GM21390 (cell line): ENCODE data around the gene NDUFS4.
A peak's percentile ranks its signal among the peaks of the same experiment; 100 is the strongest.
"Not testable (repeated sequence)": the region's sequence is repeated elsewhere in the genome, so short reads cannot be mapped to it uniquely, and the experiment has no call there.

Experiments used
- ATAC-seq: cut with Tn5 transposase; IDR thresholded peaks from one replicate; pipeline ENCODE4 v1.9.1; 2021; ENCODE audit not compliant: unreplicated experiment

NDUFS4 gene

DNA sequence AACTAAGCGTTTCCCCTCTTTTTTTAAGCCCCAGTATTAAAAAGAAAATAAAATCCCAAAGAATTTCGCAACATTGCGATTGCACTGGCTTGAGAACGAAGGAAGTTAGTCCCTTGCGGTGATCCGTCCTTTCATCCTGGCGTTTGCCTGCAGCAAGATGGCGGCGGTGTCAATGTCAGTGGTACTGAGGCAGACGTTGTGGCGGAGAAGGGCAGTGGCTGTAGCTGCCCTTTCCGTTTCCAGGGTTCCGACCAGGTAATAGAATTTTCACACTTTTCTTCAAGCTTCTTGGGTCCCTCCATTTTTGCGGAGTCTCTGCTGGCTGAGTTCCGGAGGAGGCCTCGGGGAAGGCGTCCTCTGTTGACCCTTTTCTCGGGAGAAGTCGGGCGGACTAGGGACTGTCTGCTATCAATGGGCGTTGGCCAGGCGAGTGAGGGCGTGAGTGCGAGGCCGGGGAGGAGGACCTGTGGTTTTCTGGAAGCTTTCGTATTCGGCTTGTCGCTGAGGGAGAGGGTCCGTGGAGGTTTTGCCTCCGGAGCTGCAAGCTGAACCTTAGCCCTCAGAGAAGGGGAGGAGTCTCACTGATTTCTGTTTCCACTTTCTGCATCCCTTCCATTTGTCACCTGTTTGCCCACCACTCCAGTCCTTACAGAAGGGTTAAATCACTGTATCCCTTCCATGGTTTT is at the start of gene NDUFS4:
NDUFS4 (plus strand) TSS at position 134 of the 686 bp plus-strand sequence; CDS start at position 158, 24 bp downstream.
- ATAC-seq = peak; percentile 93

DNA sequence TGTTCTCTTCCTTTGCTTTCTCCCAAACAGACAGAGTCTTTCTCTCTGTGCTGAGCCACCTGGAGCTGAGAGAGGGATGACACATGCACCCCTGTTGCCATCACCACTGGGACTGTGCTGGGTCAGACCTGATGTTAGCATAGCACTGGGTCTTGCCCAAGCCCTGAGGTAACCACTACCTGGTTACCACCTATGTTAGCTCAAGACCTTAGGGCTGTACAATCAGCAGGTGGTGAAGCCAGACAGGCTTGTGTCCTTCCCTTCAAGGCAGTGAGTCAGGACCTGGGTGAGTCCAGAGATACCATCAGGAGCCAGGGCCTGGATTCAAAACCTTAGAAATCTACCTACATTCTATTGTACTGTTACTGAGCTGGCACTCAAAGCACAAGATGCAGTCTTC is 47.9 kb upstream of the NDUFS4 start:
- no peak for ATAC-seq

DNA sequence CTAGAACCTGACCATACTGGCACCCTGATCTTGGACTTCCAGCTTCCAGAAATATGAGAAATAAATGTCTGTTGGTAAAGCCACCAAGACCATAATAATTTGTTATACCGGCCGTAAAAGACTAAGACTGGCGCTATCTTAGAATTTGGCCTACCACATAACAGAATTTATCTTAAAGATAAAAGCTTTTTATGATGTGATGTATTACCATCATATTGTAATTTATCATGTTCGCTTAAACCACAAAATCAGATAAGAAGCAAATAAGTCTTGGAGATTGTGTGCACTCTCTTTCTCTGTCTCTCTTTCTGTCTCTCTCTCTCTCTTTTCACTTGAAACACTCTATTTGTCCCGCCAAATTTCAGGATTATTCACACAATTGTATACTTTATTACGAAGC is 44.5 kb upstream of the NDUFS4 start:
- no peak for ATAC-seq

DNA sequence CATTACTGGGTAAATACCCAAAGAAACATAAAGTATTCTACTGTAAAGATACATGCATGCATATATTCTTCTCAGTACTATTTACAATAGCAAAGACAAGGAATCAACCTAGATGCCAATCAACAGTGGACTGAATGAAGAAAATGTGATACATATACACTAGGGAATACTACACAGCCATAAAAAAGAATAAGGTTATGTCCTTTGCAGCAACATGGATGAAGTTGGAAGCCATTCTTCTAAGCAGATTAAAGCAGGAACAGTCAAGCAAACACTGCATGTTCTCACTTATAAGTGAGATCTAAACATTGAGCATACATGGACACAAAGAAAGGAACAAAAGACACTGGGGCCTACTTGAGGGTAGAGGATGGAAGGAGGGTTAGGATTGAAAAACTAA is 39.6 kb upstream of the NDUFS4 start:
- ATAC-seq = no peak

DNA sequence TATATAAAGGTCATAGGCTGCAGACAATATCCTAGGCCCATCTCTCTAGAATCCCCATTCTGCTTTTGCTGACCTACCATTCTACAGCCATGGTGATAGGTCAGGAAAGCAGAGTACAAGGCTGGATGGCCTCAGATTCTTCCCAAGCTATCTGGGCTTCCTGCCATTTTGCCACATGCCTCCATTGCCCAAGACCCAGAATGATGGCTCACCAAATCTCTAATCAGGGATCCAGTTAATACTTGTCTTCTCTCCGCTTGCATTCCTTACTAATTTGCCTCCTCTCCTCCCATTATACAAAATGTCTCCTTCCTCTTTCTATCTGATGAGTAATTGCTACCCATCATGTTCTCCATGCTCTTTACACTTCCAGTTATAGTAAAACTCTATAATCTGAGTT is 22.7 kb upstream of the NDUFS4 start:
- no peak for ATAC-seq

DNA sequence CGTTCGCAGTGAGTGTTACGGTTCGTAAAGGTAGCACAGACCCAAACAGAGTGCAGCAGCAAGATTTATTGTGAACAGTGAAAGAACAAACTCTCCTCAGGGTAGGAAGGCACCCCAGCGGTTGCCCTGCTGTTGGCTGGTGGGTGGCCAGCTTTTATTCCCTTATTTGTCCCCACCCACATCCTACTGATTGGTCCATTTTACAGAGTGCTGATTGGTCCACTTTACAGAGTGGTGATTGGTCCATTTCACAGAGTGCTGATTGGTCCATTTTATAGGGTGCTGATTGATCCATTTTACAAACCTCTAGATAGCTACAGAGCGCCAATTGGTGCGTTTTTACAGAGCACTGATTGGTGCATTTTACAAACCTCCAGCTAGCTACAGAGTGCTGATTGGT is 19.7 kb upstream of the NDUFS4 start:
- not testable (repeated sequence) for ATAC-seq

DNA sequence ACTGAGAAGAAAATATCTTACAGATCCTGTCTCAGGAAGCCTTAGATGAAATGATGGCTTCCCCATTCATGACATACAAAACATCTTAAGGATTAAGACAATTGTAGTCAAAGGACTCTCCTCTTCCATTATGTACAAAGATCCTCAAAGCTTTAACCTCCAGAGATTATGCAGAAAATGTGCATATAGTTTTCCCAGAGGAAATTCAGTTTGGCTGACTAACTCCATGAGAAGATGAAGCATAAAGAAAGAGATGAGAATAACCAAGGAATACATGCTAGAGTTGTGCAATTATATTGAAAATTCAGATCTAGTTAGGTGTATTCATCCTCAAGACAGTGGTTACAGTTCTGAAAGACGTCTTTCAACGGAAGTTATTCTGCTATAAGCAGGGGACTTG is 18.6 kb upstream of the NDUFS4 start:
- no peak for ATAC-seq

DNA sequence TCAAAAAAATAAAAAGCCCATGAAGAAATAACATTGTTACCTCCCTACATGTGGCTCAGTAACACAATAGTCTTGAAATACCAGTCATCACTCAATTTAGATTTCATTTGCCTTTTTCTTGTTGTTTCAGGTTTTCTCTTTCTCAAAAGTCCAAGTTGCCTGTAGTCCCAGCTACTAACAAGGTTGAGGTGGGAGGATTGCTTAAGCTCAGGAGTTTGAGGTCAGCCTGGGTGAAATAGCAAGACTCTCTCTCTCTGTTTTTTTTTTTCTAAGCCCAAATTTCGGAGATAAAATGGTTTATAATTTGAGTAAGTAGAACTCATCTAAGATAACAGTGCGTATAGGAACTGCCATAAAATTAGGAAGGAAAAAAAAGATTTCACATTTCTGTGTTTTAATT is 17.5 kb upstream of the NDUFS4 start:
- ATAC-seq = no peak

DNA sequence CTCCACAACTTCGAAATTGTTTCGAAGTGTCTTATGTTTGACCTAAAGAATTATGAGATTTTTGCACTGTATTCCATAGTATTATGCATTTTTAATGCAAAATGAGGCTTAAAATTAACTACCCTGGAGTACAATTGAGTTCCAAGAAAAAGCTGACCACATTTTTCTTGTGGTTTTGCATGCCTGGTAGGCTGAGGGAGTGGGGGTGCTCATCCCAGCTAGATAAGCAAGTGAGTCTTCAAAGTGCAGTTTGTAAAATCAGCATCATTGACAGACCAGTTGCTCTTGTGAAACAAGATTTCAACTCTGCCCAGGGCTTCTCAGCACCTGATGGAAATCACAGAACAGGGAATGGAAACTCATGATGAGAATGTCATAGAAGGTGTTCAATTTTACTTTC is 17.0 kb upstream of the NDUFS4 start:
- no peak for ATAC-seq

DNA sequence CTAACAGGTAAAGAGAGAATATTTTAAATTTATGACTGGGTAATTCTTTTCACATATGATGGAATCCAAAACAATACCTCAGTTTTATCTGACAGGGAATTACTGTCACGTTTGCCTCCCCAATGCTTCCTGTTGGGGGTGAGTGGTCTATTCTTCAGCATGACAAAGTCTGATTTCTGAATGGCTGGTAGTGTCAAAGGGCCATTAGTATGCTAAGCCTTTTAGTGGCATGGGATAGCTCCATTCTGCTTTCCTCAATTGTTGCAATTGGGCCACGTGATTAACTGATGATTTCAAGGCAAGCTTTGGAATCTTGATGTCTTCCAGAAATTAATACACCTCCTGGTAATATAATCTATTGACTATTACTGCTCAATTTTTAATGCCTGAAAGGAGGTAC is 14.7 kb upstream of the NDUFS4 start:
- no peak for ATAC-seq

DNA sequence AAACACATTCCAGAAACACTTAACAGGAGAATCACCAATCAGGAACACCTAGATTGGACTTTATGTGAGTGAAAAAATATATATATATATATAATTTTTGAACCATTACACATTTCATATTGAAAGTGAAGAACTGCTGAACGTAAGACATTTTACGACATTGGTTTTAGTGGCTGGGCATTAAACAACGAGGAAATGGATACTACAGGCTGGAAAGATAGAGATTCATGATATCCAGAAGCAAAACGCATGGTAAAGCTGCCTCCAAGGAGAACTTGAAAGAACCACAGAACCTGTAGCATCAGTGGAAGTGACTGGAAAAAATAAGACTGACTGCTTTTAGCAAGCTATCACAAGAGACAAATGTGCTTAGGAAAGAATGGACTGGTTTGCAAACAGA is 13.2 kb upstream of the NDUFS4 start:
- no peak for ATAC-seq

DNA sequence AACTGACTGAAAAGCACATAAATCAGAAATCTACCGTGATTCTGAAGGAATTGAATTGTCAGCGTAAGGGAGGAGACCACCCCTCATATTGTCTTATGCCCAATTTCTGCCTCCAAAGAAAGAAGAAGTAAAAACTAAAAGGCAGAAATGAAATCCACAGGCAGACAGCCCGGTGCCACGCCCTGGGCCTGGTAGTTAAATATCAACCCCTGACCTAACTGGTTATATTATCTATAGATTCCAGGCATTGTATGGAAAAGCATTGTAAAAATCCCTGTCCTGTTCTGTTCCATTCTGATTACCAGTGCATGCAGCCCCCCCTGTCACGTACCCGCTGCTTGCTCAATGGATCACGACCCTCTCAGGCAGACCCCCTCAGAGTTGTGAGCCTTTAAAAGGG is 11.9 kb upstream of the NDUFS4 start:
- not testable (repeated sequence) for ATAC-seq

DNA sequence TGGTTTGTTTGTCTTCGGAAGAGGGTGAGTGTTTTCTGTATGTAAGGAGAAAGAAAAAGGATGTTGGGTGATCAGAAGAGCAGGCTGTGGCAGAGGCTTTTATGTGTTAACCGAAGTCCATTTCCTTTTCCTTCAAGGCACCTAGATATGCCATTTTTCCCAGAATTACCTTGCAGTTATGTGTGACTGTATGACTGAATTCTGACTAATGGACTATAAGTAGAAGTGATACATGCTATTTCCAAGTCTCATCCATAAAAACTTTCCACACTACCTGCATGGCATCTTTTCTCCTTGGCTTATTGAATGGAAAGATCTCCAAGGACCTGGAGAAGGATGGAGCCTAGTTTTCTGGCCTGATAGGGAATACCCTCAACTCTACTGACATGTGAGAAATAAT is 10.6 kb upstream of the NDUFS4 start:
- no peak for ATAC-seq

DNA sequence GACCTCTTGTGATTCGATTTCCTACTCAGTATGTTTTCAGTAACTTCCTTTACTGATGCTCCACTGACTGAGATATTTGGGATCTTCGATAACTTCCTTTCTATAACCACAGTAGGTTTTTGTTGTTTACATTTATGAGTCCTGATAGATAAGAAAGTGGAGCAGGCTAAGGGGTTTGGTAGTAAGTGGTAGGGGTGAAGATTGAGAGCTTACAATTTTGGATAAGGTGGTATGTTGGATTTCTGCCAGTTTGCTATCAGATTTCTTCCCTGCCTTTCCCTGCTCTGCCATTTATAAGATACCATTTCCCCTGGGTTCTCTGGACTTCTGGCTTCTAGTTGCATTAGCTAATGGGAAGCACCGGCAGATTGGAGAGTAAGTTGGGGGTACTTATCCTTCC is 7.9 kb upstream of the NDUFS4 start:
- no peak for ATAC-seq

DNA sequence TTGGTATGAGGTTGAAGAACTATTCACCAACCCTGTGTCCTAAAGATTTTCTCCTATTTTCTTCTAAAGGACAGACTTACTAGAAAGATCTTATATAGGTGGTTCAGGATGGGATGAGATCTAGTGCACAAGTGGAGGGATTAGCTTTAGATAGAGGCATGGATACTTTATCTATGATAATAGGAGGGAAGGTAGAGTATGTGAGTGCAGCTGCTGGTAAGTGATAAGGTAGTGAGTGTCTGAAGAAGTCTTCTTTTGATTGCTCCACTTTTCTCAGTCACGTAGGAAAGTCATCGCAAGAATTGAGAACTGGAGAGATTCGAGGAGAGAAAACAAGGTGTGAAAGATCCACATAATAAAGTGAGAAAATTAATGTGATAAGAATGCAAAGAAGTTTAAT is 6.0 kb upstream of the NDUFS4 start:
- no peak for ATAC-seq

DNA sequence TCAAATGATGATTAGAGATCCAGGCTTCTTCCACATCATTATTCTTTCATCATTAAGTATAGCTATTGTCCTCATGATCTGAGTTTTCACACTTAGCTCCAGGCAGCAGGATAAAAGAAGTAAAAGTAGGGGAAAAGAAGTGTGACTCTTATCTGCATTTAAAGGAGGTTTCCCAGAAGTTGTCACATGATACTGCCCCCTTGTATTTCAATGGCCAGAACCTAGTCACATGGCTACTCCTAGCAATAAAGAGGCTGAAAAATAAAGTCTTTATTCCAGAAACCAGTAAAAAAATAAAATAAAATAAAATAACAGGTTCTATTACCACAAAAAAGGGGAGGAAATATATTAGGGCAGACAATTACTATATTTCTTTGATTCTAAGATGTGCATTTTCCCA is 5.3 kb upstream of the NDUFS4 start:
- ATAC-seq = no peak

DNA sequence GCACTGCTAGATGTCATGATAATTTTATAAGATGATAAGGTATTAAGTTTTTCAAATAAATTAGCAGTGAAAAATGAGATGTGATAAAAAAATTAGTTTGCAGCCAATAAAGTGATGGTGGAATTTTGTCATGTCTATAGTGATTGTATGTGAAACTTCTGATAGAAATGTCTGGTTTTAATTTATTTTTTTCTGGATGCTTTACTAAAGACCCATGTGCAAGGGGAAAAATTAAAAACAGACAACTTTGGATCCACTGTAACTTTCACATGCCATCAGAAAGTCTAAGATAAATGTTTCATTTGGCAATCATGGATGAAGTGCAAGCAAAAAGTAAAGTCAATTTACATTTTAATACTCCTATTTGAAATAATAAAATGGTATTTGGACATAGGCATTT is 4.4 kb upstream of the NDUFS4 start:
- ATAC-seq = no peak

DNA sequence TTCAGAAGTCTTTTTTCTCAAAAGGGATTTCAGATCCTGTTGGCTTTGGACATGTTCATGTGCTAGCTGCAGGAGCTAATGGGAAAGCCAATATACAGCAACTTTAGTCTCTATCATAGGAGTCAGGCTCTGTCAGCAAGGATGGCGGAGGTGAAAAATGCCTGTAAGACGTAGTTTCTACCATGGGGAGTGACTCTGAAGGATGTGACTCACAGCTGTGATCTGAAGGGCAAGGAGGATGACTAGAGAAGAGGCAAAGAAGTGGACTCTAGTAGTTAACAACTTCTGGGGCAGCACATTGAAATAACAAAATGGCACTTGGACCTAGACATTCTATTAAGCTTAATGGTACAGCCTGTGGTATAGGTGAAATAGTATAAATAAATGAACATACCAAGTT is 3.1 kb upstream of the NDUFS4 start:
- no peak for ATAC-seq

DNA sequence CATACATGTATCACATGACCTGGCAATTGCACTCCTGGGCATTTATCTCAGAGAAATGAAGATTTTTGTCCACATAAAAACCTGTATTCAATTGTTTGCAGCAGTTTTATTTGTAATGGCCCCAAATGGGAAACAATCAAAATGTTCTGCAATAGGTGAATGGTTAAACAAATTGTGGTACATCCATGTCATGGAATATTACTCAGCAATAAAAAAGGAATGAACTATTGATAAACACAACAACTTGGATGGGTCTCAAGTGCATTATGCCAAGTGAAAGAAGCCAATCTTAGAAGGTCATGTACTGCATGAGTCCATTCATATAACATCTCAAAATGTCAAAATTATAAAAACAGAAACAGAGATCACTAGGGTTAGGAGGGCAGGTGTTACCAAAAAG is 1.5 kb upstream of the NDUFS4 start:
- ATAC-seq = no peak

DNA sequence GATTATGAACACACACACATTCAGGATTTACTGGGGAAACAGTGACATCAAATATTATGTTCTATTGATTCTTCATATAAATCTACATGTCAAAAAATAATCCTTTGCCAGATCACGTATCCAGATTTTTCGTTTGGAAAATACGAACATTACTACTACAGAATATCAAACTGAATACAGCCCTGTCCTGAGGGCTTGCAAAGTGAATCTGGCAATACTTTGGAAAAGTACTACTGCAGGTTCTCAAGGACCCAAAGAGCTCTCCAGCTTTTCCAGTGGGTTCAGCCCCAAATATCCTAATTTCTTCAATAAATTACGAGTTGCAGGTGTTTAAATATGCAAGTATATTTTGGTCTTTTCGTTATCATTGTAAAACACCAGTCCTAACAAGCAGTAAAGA is 411 bp upstream of the NDUFS4 start:
- ATAC-seq = peak; percentile 15

DNA sequence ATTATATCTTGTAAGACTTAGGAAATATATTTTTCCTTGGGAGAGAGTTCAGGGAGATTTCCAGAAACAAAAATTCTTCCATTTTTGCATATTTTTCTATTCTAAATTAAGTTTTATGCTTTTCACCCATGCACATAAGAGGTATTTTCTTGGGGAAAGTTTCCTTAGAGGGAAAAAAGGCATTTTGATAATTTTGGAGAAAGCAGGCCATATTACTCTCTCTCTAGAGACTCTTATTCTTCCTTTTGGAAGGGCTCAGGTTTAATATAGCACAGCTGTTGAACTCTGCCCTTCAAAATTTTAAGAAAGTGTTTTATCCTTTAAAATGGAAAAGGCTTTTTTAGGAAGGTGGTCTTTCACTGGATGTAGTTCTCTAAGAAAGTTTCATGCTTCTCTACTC is 8.0 kb downstream of the NDUFS4 start:
- ATAC-seq = no peak

DNA sequence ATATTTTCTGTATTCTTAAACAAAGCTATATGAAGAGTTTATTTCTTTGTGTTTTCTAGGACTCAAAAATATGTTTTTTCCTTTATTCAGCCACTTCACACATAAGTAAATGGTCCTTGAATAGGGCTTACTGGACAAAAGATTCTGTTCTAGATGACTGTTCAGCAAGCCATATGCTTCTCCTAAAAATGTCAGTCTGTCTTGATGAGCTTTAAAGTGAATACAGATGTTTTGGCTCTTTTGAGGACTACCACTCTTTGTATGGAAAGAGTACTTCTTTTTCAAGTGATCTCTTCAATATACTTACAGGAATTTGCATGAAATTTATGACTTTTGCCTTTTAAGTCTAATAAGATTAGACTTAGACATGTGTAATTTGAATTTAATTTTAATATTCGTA is 8.4 kb downstream of the NDUFS4 start:
- ATAC-seq = no peak

DNA sequence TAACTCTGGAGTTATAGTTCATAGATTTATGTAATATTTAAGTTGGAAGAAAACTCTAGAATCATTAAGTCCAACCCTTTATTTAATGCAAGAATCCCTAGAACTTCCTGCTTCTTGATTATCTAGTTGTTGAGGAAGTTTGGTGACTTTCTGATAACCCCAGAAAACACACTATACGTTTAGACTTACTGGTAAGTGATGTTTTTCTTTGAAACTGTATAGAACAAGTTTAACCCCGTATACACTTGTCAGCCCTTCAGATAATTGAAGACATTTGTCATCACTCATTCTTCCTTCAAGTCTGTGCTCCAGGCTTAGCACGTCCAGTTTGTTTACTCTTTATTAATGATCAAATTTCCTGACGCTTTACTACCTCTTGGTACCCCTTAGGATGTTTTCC is 9.0 kb downstream of the NDUFS4 start:
- ATAC-seq = no peak

DNA sequence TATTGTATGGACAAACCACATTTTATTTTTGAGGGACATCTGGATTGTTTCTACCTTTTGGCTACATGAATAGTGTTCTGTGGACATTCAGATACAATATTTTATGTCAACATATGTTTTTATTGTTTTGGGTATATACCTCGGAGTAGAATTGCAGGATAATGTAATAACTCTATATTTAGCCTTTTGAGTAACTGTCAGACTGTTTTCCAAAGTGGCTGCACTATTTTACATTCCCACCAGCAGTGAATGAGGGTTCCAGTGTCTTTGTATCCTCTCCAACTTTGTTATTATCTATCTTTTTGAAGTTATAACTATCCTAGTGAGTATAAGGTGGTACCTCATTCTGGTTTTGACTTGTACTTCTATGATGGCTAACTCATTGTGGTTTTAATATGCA is 11.0 kb downstream of the NDUFS4 start:
- ATAC-seq = no peak
